Activated CD8-positive, alpha-beta memory T cell treated with anti-CD3 and anti-CD28 coated beads, Interleukin-2, amount 50 U/mL, for 1 hour (primary cell): ENCODE results near the gene NBPF1.
"Not testable (repeated sequence)": the region's sequence is repeated elsewhere in the genome, so short reads cannot be mapped to it uniquely, and the experiment has no call there.

Experiments used
- DNase-seq: peaks from one replicate; pipeline ENCODE4 v3.0.0-alpha.2; 2020; ENCODE audit errors: extremely low read depth

The NBPF1 gene

GRCh38 chr1:16545682-16546095, 67.7 kb downstream of the NBPF1 start:
- DNase-seq: not testable (repeated sequence)

GRCh38 chr1:16540421-16540893, 72.9 kb downstream of the NBPF1 start:
- not testable (repeated sequence) for DNase-seq

- not testable (repeated sequence) for DNase-seq
These were observed 75.8 kb downstream of the NBPF1 start for GRCh38 chr1:16537528-16537927.

- DNase-seq: not testable (repeated sequence)
These were observed 76.6 kb downstream of the NBPF1 start for GRCh38 chr1:16536796-16537195.

- not testable (repeated sequence) for DNase-seq
These were observed 77.5 kb downstream of the NBPF1 start for GRCh38 chr1:16535898-16536297.

- DNase-seq: not testable (repeated sequence)
These were observed 77.9 kb downstream of the NBPF1 start for GRCh38 chr1:16535487-16535886.

- DNase-seq: not testable (repeated sequence)
These were observed 78.4 kb downstream of the NBPF1 start for GRCh38 chr1:16534829-16535456.

- not testable (repeated sequence) for DNase-seq
These were observed 79.0 kb downstream of the NBPF1 start for GRCh38 chr1:16534239-16534828.

GRCh38 chr1:16532235-16532991, 81.0 kb downstream of the NBPF1 start:
- DNase-seq: not testable (repeated sequence)

- DNase-seq: not testable (repeated sequence)
These were observed 85.0 kb downstream of the NBPF1 start for GRCh38 chr1:16528338-16528737.

- not testable (repeated sequence) for DNase-seq
These were observed 87.6 kb downstream of the NBPF1 start for GRCh38 chr1:16525769-16526168.

- not testable (repeated sequence) for DNase-seq
These were observed 91.7 kb downstream of the NBPF1 start for GRCh38 chr1:16521679-16522078.

GRCh38 chr1:16521288-16521583, 92.1 kb downstream of the NBPF1 start:
- no peak for DNase-seq

GRCh38 chr1:16520435-16521287, 92.7 kb downstream of the NBPF1 start:
- DNase-seq: not testable (repeated sequence)

- DNase-seq: not testable (repeated sequence)
These were observed 94.0 kb downstream of the NBPF1 start for GRCh38 chr1:16519255-16519951.

- DNase-seq: not testable (repeated sequence)
These were observed 94.5 kb downstream of the NBPF1 start for GRCh38 chr1:16518913-16519254.

GRCh38 chr1:16516694-16517410, 96.5 kb downstream of the NBPF1 start:
- DNase-seq: not testable (repeated sequence)

- peak; percentile 52 for DNase-seq
These were observed 99.0 kb downstream of the NBPF1 start, which contains the start of gene RNU1-1 for GRCh38 chr1:16514107-16515055. RNU1-1 (minus strand) TSS chr1:16514285.

GRCh38 chr1:16513412-16514106, 99.8 kb downstream of the NBPF1 start:
- peak; percentile 21 for DNase-seq
